H9 (cell line): Measurements from ENCODE around the gene FGD5. TPM values are rescaled to one million over a fixed set of nuclear protein-coding genes. Genes with fewer than 3 reads are reported as not detected.

Source experiments
- DNase-seq: peaks from one replicate; pipeline ENCODE4 v3.0.0-alpha.2; 2017
- H2AFZ ChIP-seq: one replicate; pipeline ENCODE4 v1.6.1; 2013; ENCODE audit warnings: mild to moderate bottlenecking, low read length, control low read depth, moderate library complexity
- H2AK5ac ChIP-seq: 2 replicates; pipeline ENCODE4 v1.6.1; 2013; ENCODE audit warnings: low read length, control low read depth, mixed read lengths; ENCODE audit not compliant: insufficient read length
- H2BK120ac ChIP-seq: one replicate; pipeline ENCODE4 v1.6.1; 2013; ENCODE audit warnings: low read depth, mild to moderate bottlenecking, low read length, control low read depth, inconsistent platforms; ENCODE audit not compliant: poor library complexity, severe bottlenecking
- H2BK12ac ChIP-seq: 2 replicates; pipeline ENCODE4 v1.6.1; 2013; ENCODE audit warnings: low read length, control low read depth, mixed read lengths, low read depth; ENCODE audit not compliant: insufficient read length
- H2BK15ac ChIP-seq: 2 replicates; pipeline ENCODE4 v1.6.1; 2013; ENCODE audit warnings: low read depth, low read length, control low read depth
- H2BK20ac ChIP-seq: one replicate; pipeline ENCODE4 v1.6.1; 2013; ENCODE audit warnings: low read depth, mild to moderate bottlenecking, low read length, control low read depth, inconsistent platforms; ENCODE audit not compliant: poor library complexity, severe bottlenecking
- H2BK5ac ChIP-seq: 2 replicates; pipeline ENCODE4 v1.6.1; 2013; ENCODE audit warnings: low read length, control low read depth, mixed read lengths; ENCODE audit not compliant: insufficient read length
- H3K14ac ChIP-seq: 2 replicates; pipeline ENCODE4 v1.6.1; 2013; ENCODE audit warnings: low read length, control low read depth; ENCODE audit not compliant: insufficient read depth
- H3K18ac ChIP-seq: 2 replicates; pipeline ENCODE4 v1.6.1; 2013; ENCODE audit warnings: low read depth, mild to moderate bottlenecking, mixed read lengths, low read length, control low read depth; ENCODE audit not compliant: insufficient read length
- H3K23ac ChIP-seq: 2 replicates; pipeline ENCODE4 v1.6.1; 2013; ENCODE audit warnings: low read length, control low read depth, mixed read lengths, low read depth; ENCODE audit not compliant: insufficient read length
- H3K23me2 ChIP-seq: 2 replicates; pipeline ENCODE4 v1.6.1; 2013; ENCODE audit warnings: low read depth, mild to moderate bottlenecking, mixed read lengths, low read length, control low read depth; ENCODE audit not compliant: insufficient read length, poor library complexity, severe bottlenecking
- H3K27ac ChIP-seq: 2 replicates; pipeline ENCODE4 v1.5.1; 2013; ENCODE audit warnings: low read length, control low read depth, mixed read lengths, low read depth; ENCODE audit not compliant: insufficient read length
- H3K27me3 ChIP-seq: 2 replicates; pipeline ENCODE4 v1.6.1; 2013; ENCODE audit warnings: low read length, control low read depth, inconsistent platforms; ENCODE audit not compliant: insufficient read depth
- H3K4ac ChIP-seq: 2 replicates; pipeline ENCODE4 v1.6.1; 2013; ENCODE audit warnings: low read depth, mild to moderate bottlenecking, control low read depth, inconsistent platforms, low read length, moderate library complexity
- H3K4me1 ChIP-seq: 2 replicates; pipeline ENCODE4 v1.6.1; 2013; ENCODE audit warnings: low read length, control low read depth, inconsistent platforms; ENCODE audit not compliant: insufficient read depth
- H3K4me2 ChIP-seq: 2 replicates; pipeline ENCODE4 v1.6.1; 2013; ENCODE audit warnings: low read length, control low read depth, mixed read lengths; ENCODE audit not compliant: insufficient read length, insufficient read depth
- H3K56ac ChIP-seq: 2 replicates; pipeline ENCODE4 v1.6.1; 2013; ENCODE audit warnings: low read depth, mild to moderate bottlenecking, mixed read lengths, low read length, control low read depth; ENCODE audit not compliant: insufficient read length
- H3K79me1 ChIP-seq: 2 replicates; pipeline ENCODE4 v1.6.1; 2013; ENCODE audit warnings: low read depth, mild to moderate bottlenecking, moderate library complexity, low read length, control low read depth, inconsistent platforms; ENCODE audit not compliant: insufficient read depth, poor library complexity, severe bottlenecking
- H3K79me2 ChIP-seq: 2 replicates; pipeline ENCODE4 v1.6.1; 2013; ENCODE audit warnings: low read length, control low read depth, inconsistent platforms; ENCODE audit not compliant: insufficient read depth
- H3K9ac ChIP-seq: 2 replicates; pipeline ENCODE4 v1.6.1; 2013; ENCODE audit warnings: low read length, control low read depth, mixed read lengths; ENCODE audit not compliant: insufficient read length; ENCODE audit errors: extremely low read depth
- H3K9me3 ChIP-seq: one replicate; pipeline ENCODE4 v1.6.1; 2013; ENCODE audit warnings: low read depth, low read length, inconsistent platforms; ENCODE audit not compliant: control insufficient read depth
- H3T11ph ChIP-seq: one replicate; pipeline ENCODE4 v1.6.1; 2013; ENCODE audit warnings: mild to moderate bottlenecking, low read length, control low read depth, inconsistent platforms
- H4K20me1 ChIP-seq: one replicate; pipeline ENCODE4 v1.6.1; 2013; ENCODE audit not compliant: control insufficient read depth, insufficient read length, insufficient read depth
- H4K5ac ChIP-seq: 2 replicates; pipeline ENCODE4 v1.6.1; 2013; ENCODE audit warnings: low read depth, mild to moderate bottlenecking, mixed read lengths, low read length, control low read depth; ENCODE audit not compliant: insufficient read length
- H4K8ac ChIP-seq: replicated peaks from 2 replicates; pipeline ENCODE4 v1.6.1; 2013; ENCODE audit warnings: low read length, control low read depth, mixed read lengths, low read depth; ENCODE audit not compliant: insufficient read length
- H4K91ac ChIP-seq: 2 replicates; pipeline ENCODE4 v1.6.1; 2013; ENCODE audit warnings: low read depth, mild to moderate bottlenecking, moderate library complexity, mixed read lengths, low read length, control low read depth; ENCODE audit not compliant: insufficient read length
- H3K27ac Mint-ChIP-seq, 3 experiments: 2 replicates in 2 of 3; 3 replicates in 1 of 3; pipeline ENCODE4 v1.8.0; 2020 to 2021; ENCODE audit warnings: mixed read lengths in 3 of 3, mild to moderate bottlenecking in 1 of 3, moderate library complexity in 1 of 3
- H3K27me3 Mint-ChIP-seq: 2 replicates; pipeline ENCODE4 v1.8.0; 2021; ENCODE audit warnings: low read depth, mild to moderate bottlenecking, moderate library complexity, mixed read lengths
- H3K36me3 Mint-ChIP-seq, 3 experiments: 2 replicates in 2 of 3; 3 replicates in 1 of 3; pipeline ENCODE4 v1.8.0; 2020 to 2021; ENCODE audit warnings: low read depth in 3 of 3, mixed read lengths in 3 of 3; ENCODE audit not compliant: insufficient read depth in 1 of 3
- H3K4me1 Mint-ChIP-seq, 2 experiments: 2 replicates each; pipeline ENCODE4 v1.8.0; 2020; ENCODE audit warnings: mixed read lengths in 2 of 2
- H3K4me3 Mint-ChIP-seq, 2 experiments: 2 replicates in 1 of 2; 3 replicates in 1 of 2; pipeline ENCODE4 v1.8.0; 2020 to 2021; ENCODE audit warnings: mild to moderate bottlenecking in 2 of 2, mixed read lengths in 2 of 2, moderate library complexity in 1 of 2
- H3K9me3 Mint-ChIP-seq, 2 experiments: 2 replicates in 1 of 2; 3 replicates in 1 of 2; pipeline ENCODE4 v1.8.0; 2020; ENCODE audit warnings: mild to moderate bottlenecking in 2 of 2, mixed read lengths in 2 of 2, moderate library complexity in 1 of 2
- WGBS: extraction: QIAGEN DNeasy Blood & Tissue Kit; methylation state at CpG from one replicate; pipeline ENCODE4 v1.1.7; 2013; ENCODE audit warnings: missing lambda C conversion rate, low lambda C conversion rate, mixed read lengths; ENCODE audit not compliant: insufficient read length; ENCODE audit errors: extremely low coverage; 5-methylcytosine and 5-hydroxymethylcytosine counted together
- total RNA-seq: library from RNA; stranded (reverse); gene quantifications from 2 replicates; pipeline ENCODE4 v1.2.1, GENCODE V29; 2021
- TF ChIP-seq, protein P1 (sequence below): fragments of 200-600 bp; sonication (generic); conservative IDR thresholded peaks from 3 replicates; pipeline ENCODE4 v1.8.0; 2021; ENCODE audit warnings: antibody characterized with exemption, mild to moderate bottlenecking

FGD5 gene
- total RNA-seq, 1 experiment from 2014 or later = 7.8 TPM

DNA sequence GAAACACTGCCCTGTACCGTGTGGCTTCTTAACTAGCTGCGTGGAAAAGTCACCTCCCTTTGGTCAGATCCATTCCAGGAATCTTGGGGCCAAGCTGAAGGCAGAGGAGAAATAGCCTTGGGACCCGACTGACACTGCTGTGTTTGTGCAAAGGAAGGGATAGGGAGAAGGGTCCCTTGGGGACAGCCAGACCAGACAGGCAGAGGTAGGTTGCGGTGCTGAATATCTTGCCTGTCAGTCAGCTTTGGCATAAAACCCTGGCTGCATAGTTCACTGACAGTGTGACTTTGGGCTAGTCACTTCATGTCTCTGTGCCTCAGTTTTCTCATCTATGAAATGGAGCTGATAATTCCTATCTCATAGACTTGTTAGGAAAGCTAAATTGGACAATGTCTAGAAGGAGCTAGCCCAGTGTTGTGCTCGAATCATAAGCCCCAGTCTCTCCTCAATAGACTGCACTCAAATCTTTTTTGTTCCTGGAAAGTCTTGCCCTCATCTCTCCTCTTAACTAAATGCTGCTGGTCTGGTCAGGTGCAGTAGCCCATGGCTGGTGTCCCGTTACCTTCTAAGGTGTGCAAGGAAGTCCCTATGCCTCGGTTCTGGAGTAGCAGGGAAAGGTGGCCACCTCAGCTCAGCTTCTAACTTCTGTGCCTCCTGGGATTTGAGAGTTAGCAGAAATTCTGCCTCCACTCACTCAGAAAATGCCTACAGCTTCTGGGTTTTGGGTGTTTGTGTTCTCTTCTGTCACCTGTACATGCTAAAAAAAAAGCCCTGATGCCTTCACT lies 25.8 kb downstream of the FGD5 start:
- Histone ChIP-seq H3K79me2 (no peaks in the 10 kb centered on the region), H2AFZ (no peak overlapping the region), H2BK120ac (no peak overlapping the region), H3K27me3 (no peaks in the 10 kb centered on the region), H2BK15ac (no peak overlapping the region), H3K27ac (no peak overlapping the region), H4K91ac (no peak overlapping the region), H2AK5ac (no peak overlapping the region), H4K20me1 (no peaks in the 10 kb centered on the region), H3K4ac (no peak overlapping the region), H4K8ac (no peak overlapping the region), H3K23me2 (no peaks in the 10 kb centered on the region), H3K9me3 (no peaks in the 10 kb centered on the region), H3K23ac (no peak overlapping the region), H3T11ph (no peak overlapping the region), H4K5ac (no peak overlapping the region), H3K4me2 (no peak overlapping the region), H2BK20ac (no peak overlapping the region), H2BK12ac (no peak overlapping the region), H3K18ac (no peak overlapping the region), H3K56ac (no peak overlapping the region), H3K14ac (no peak overlapping the region), H2BK5ac (no peak overlapping the region), H3K4me1 (peaks cover 15% of the 10 kb centered on the region; the same call in 1 of the 2 replicates), H3K79me1 (no peaks in the 10 kb centered on the region), H3K9ac (no peak overlapping the region)
- TF ChIP-seq, protein P1, sequence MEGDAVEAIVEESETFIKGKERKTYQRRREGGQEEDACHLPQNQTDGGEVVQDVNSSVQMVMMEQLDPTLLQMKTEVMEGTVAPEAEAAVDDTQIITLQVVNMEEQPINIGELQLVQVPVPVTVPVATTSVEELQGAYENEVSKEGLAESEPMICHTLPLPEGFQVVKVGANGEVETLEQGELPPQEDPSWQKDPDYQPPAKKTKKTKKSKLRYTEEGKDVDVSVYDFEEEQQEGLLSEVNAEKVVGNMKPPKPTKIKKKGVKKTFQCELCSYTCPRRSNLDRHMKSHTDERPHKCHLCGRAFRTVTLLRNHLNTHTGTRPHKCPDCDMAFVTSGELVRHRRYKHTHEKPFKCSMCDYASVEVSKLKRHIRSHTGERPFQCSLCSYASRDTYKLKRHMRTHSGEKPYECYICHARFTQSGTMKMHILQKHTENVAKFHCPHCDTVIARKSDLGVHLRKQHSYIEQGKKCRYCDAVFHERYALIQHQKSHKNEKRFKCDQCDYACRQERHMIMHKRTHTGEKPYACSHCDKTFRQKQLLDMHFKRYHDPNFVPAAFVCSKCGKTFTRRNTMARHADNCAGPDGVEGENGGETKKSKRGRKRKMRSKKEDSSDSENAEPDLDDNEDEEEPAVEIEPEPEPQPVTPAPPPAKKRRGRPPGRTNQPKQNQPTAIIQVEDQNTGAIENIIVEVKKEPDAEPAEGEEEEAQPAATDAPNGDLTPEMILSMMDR = no peak
- H3K27ac Mint-ChIP-seq = no peak overlapping the region
- H3K27me3 Mint-ChIP-seq = peaks cover 2% of the 10 kb centered on the region
- DNase-seq = no peak
- no CpG with 5 or more reads among the region's 7 CpGs for WGBS
- no peak overlapping the region for H3K4me3 Mint-ChIP-seq
- no peaks in the 10 kb centered on the region; a peak in 1 of 7 replicates for H3K36me3 Mint-ChIP-seq
- H3K4me1 Mint-ChIP-seq = peaks cover 37 to 42% of the 10 kb centered on the region in 2 experiments
- no peaks in the 10 kb centered on the region for H3K9me3 Mint-ChIP-seq
